Pancreas (tissue), 10 donors: Measurements from ENCODE around the gene SIGLEC8. TPM values are rescaled to one million over a fixed set of nuclear protein-coding genes. Genes with fewer than 3 reads are reported as not detected.

Experiments
- ATAC-seq, 4 donors: fragments of 200-7000 bp; cut with Tn5 transposase; one replicate each; pipeline versions ENCODE4 v1.8.0 to v1.9.1; 2020; ENCODE audit warnings: mild to moderate bottlenecking in 4 of 4, moderate library complexity in 4 of 4
- DNase-seq, 6 donors: peaks; one replicate each; pipeline ENCODE4 v3.0.0-alpha.2; 2020
- FAIRE-seq: peaks from 2 replicates; lab custom pipeline; 2012; peaks lifted over from hg19 to GRCh38; lab: Jason Lieb, UNC
- H3K27ac ChIP-seq, 4 donors: fragments of 200-600 bp; sonication (generic); 1 replicate in 3 of 4; 2 replicates in 1 of 4; pipeline versions ENCODE4 v1.5.0 to v1.8.0; 2020
- H3K27me3 ChIP-seq, 4 donors: fragments of 200-600 bp; one replicate each; pipeline ENCODE4 v1.8.0; 2021
- H3K36me3 ChIP-seq, 3 donors: fragments of 200-600 bp; sonication (generic) in 1 of 3; one replicate each; pipeline versions ENCODE4 v1.5.0 to v1.8.0; 2020 to 2021
- H3K4me1 ChIP-seq, 3 donors: fragments of 200-600 bp; one replicate each; pipeline ENCODE4 v1.8.0; 2021
- H3K4me3 ChIP-seq, 4 donors: fragments of 200-600 bp; sonication (generic) in 2 of 4; one replicate each; pipeline versions ENCODE4 v1.5.0 to v1.8.0; 2020 to 2021
- H3K9me3 ChIP-seq, 4 donors: fragments of 200-600 bp; one replicate each; pipeline ENCODE4 v1.8.0; 2021
- CTCF ChIP-seq, 4 donors: fragments of 200-600 bp; sonication (generic) in 3 of 4; IDR thresholded peaks; one replicate each; pipeline versions ENCODE4 v1.5.0 to v1.8.0; 2021; ENCODE audit warnings: antibody characterized with exemption in 4 of 4
- WGBS, 2 donors: extraction: QIAGEN DNeasy Blood & Tissue Kit; methylation state at CpG; one replicate each; pipeline ENCODE4 v1.1.7; 2013; 5-methylcytosine and 5-hydroxymethylcytosine counted together
- intact Hi-C, 3 donors: fragments of 100-400 bp; cut with DNase I; formaldehyde crosslinking; loops; one replicate each; pipeline versions ENCODE4 v1.11.1 to v1.14.2; 2022
- polyA plus RNA-seq, 2 donors: library from polyadenylated mRNA; stranded (reverse); fragments of 200-250 nt; gene quantifications; one replicate each; pipeline ENCODE4 v1.2.3, GENCODE V29; 2013
- total RNA-seq, 6 donors: library from RNA; stranded (reverse); fragmentation: NEBNext Ultra II Directional in 4 of 6; extraction: Animal tissue kit (Norgen Biotek cat#: 25700) in 4 of 6; gene quantifications; one replicate each; pipeline versions ENCODE4 v1.2.1 to v1.2.4, GENCODE V29; 2021 to 2023
- donor health status: healthy with polysubstance abuse.
- donor health status: DM: no; HTN: no; CAD: no; lungs with moderate emphysema.
- donor health status: DM: no; HTN: no; CAD: no.
- donor health status: control.
- donor health status: control.
- donor health status: Bipolar disorder and iron deficiency.
- donor health status: DM: yes; HTN: yes; CAD: no.
- donor health status: DM: no; HTN: no; CAD: no.
- donor health status: DM: no; HTN: no; CAD: no.
- donor health status: DM: yes; HTN: yes; CAD: no.

SIGLEC8 gene
- total and polyA plus RNA-seq, 8 donors, result 0.07 to 3.8 (median 0.20) TPM; not detected in 2

- Histone ChIP-seq H3K27ac (no peak overlapping the region), H3K27me3 (peaks cover 0 to 6% (median 0%) of the 10 kb centered on the region in 4 donors), H3K4me3 (no peak overlapping the region), H3K36me3 (no peaks in the 10 kb centered on the region), H3K4me1 (no peaks in the 10 kb centered on the region), H3K9me3 (no peaks in the 10 kb centered on the region)
- TF ChIP-seq CTCF (IDR thresholded peaks at IDR 0.05), result no peak
- intact Hi-C loops, result loop anchor here in 2 of 3 donors (10.0 kb wide), 1 partner anchor 179 kb away; no protein-coding TSS in a partner anchor
- DNase-seq (no peak), ATAC-seq (no peak), FAIRE-seq (no peak)
- WGBS, 2 donors, result 80 to 88% methylated on average over 3 of the region's 3 CpGs
These were observed 17.9 kb upstream of the SIGLEC8 start for GRCh38 chr19:51476164-51476563.

- intact Hi-C loops, result loop anchor here in 2 of 3 donors (10.0 kb wide), 1 partner anchor 182 kb away; no protein-coding TSS in a partner anchor
- Histone ChIP-seq H3K27me3 (peaks cover 0 to 6% (median 0%) of the 10 kb centered on the region in 4 donors), H3K4me3 (no peak overlapping the region), H3K4me1 (no peaks in the 10 kb centered on the region), H3K27ac (no peak overlapping the region), H3K9me3 (no peaks in the 10 kb centered on the region), H3K36me3 (no peaks in the 10 kb centered on the region)
- TF ChIP-seq CTCF (IDR thresholded peaks at IDR 0.05), result peak; percentile 76 to 91 (median 86)
- 20 to 23% methylated on average over 7 of the region's 7 CpGs for WGBS, 2 donors
- peak in 5 of 6 donors; percentile 41 to 83 (median 72) for DNase-seq
- no peak for FAIRE-seq
- ATAC-seq, result peak; percentile 55 to 85 (median 82)
These were observed 14.9 kb upstream of the SIGLEC8 start for GRCh38 chr19:51473009-51473707.

GRCh38 chr19:51472607-51473006 is 14.4 kb upstream of the SIGLEC8 start:
- no peaks in the 10 kb centered on the region for H3K4me1 ChIP-seq
- H3K4me3 ChIP-seq, result no peak overlapping the region
- TF ChIP-seq CTCF (IDR thresholded peaks at IDR 0.05), result no peak
- H3K27ac ChIP-seq, result no peak overlapping the region
- intact Hi-C loops, result loop anchor here in 2 of 3 donors (10.0 kb wide), 1 partner anchor 182 kb away; no protein-coding TSS in a partner anchor
- WGBS, 2 donors, result 5 to 6% methylated on average over 4 of the region's 4 CpGs
- DNase-seq (no peak), FAIRE-seq (no peak), ATAC-seq (no peak)
- H3K9me3 ChIP-seq, result no peaks in the 10 kb centered on the region
- H3K27me3 ChIP-seq, result peaks cover 0 to 6% (median 0%) of the 10 kb centered on the region in 4 donors
- no peaks in the 10 kb centered on the region for H3K36me3 ChIP-seq

GRCh38 chr19:51471527-51471926 is 13.3 kb upstream of the SIGLEC8 start:
- no peak for TF ChIP-seq CTCF (IDR thresholded peaks at IDR 0.05)
- DNase-seq (no peak), FAIRE-seq (no peak), ATAC-seq (no peak)
- intact Hi-C loops, result loop anchor here in 2 of 3 donors (10.0 kb wide), 1 partner anchor 183 kb away; no protein-coding TSS in a partner anchor
- Histone ChIP-seq H3K27ac (no peak overlapping the region), H3K36me3 (no peaks in the 10 kb centered on the region), H3K27me3 (peaks cover 0 to 6% (median 0%) of the 10 kb centered on the region in 4 donors), H3K4me1 (no peaks in the 10 kb centered on the region), H3K4me3 (no peak overlapping the region), H3K9me3 (no peaks in the 10 kb centered on the region)
- 30 to 32% methylated on average over 1 of the region's 1 CpG for WGBS, 2 donors

- intact Hi-C loops, result loop anchor here in 2 of 3 donors (10.0 kb wide), 1 partner anchor 184 kb away; no protein-coding TSS in a partner anchor
- ATAC-seq, result no peak
These were observed 12.7 kb upstream of the SIGLEC8 start for GRCh38 chr19:51470966-51471365.

More at GRCh38 chr19:51470966-51471365, 12.7 kb upstream of the SIGLEC8 start:
- peaks cover 0 to 3% (median 0%) of the 10 kb centered on the region in 4 donors for H3K27me3 ChIP-seq
- FAIRE-seq, result no peak
- no peak for TF ChIP-seq CTCF (IDR thresholded peaks at IDR 0.05)
- no peak overlapping the region for H3K4me3 ChIP-seq
- H3K36me3 ChIP-seq, result no peaks in the 10 kb centered on the region
- 52 to 62% methylated on average over 9 of the region's 9 CpGs for WGBS, 2 donors
- no peaks in the 10 kb centered on the region for H3K4me1 ChIP-seq
- no peaks in the 10 kb centered on the region for H3K9me3 ChIP-seq
- no peak for DNase-seq
- H3K27ac ChIP-seq, result no peak overlapping the region
